EH (cell line): ENCODE data around the gene NTF3.

ENCODE experiments used
- DNase-seq: peaks from one replicate; pipeline ENCODE4 v3.0.0-alpha.2; 2015; ENCODE audit warnings: low read depth

The NTF3 gene

DNA sequence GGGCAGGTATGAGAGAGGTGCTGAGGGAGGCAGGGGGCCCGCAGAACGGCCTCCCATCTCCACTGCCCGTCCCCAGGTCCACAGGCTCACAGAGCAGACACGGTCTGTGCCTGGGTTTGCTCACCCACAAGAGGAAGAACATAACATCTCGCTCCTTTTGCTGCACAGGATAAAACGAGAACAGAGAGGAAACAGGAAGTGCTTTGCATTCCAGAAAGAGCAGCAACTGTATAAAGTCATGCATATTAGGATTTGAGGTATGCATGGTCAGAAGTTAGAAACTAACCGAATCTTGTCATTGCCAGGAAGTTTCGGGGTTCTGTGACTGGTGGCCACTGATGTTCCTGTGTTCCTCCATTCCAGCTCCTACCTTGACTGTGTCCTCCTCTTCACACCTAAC, 25.0 kb downstream of the NTF3 start:
- DNase-seq = peak; percentile 90

DNA sequence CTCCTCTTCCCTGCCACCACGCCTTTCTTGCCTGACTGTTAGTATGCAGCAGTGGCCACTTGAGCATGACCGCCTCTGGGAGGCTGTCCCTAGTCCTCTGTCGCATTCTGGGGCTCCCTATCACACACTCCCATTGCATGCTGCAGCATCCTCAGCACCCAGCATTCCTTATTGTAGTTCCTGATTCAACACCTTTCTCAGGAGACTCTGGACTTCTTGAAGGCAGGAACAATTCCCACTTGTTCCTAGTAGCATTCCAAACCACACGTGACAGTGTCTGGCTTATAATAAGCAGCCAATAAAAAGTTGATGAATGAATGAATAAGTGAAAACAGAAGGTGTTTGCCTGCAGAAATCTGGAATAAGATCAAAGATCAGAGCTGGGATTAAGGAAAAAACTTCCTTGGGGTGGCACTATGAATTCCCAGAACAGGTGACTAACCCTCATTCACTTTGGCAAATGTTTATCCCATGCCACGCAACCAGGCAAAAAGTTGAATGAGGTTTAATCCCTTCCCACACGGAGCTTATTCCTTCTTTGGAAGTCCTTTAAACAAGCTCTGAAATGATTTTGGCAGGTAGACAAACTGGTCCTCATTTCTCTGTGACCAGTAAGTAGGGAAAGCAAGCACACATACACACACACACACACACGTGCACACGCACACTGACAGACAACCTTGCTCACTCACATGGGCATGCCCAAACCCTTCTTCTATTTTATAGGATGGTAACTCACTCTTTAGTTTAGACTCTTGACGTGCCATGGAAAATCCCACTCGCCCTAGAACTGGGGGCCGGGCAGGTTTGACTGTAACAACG, 26.5 kb downstream of the NTF3 start:
- no peak for DNase-seq

GRCh38 chr12:5459051-5459782, 27.3 kb downstream of the NTF3 start:
- no peak for DNase-seq

DNA sequence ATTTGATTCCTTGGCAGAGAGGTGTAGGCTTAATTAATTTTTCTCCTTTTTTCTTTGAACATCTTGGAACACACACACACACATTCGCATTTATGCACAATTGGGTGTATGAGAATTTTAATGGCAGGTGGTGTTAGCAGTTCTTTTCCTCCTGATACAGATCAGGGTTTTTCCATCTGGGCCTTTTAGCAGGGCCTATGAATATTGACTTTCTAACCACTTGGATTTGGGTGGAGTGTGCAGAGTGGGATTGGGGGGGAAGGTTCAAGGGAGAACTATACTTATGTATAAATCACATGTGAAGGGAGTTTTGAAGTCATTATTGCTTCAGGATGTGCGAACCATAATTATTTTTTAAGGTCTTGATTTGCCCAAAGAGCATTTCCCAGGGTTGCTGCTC, 28.9 kb downstream of the NTF3 start:
- DNase-seq = no peak

DNA sequence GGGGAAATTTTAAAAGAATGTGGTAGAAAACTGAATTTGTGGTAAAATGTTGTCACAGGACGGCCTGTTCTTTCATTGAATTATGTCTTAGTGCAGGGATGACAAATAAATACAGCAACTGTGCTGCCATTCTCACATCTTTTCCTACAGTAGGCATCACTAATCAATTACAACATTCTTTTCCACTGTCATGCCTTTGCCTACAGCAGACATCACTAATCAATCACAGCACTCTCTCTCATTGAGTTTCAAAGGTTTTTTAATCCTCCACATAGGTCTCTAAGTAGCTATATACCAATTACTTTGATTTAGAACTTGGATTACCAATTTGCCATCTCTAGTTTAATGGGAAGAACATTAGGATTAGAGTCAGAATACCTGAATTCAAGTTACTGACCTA, 30.1 kb downstream of the NTF3 start:
- DNase-seq = no peak

DNA sequence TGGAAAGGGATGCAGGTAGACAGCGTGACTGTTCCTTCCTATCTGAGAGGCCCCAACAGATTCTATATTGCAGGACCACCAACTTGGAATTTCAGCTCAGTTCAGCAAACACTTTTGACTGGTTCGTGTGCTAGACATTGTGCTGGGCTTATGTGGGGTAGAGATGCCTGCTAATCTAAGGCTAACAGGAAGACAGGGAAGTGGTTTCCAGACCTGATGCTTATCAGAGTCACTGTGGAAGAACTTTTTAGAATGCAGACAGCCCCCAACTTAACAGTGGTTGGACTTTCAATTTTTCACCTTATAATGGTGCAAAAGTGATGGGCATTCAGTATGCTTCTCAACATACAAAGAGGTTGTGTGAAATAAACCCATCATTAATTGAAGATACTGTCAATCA, 32.2 kb downstream of the NTF3 start:
- DNase-seq = no peak

GRCh38 chr12:5465384-5465783, 33.5 kb downstream of the NTF3 start:
- DNase-seq = no peak

DNA sequence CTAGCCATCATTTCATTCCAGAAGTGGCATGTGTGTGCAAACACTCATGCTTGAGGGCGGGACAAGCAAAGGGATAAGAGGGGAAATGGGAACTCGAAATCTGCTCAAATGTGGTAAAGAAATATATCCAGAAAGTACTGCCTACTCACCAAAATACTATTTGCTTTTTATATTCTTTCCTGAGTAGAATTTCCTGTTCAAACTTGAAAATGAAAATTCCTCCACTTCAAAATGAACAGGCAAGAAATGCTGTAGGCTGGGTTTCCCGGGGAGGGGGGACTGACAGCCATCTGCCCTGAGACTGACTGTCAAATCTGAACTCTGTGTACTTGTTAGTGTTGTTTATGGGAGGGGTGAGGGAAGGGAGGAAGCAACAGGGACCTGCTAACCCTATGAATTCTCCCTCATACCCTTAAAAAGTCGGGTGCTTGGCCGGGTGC, 34.6 kb downstream of the NTF3 start:
- DNase-seq = peak; percentile 79

GRCh38 chr12:5467931-5468330, 36.0 kb downstream of the NTF3 start:
- peak; percentile 59 for DNase-seq

DNA sequence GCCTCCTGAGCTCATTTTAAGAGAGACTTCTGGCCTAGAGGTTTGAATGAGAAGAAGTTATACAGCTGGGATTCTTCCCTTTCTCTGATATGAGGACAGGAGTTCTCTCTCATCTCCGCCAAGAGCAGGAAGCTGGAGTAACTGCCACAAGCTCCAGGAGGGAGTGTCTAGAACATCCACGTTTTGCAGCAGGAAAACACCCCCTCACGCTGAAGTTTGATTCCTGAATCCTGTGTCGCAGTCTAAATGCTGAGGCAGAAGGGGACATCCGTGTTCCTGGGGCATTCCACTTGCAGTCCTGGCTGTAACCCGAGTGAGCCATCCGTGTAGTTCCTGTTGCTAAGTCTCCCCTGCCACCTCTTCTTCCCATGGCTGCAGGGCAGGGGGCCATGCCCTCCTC, 38.3 kb downstream of the NTF3 start:
- no peak for DNase-seq

DNA sequence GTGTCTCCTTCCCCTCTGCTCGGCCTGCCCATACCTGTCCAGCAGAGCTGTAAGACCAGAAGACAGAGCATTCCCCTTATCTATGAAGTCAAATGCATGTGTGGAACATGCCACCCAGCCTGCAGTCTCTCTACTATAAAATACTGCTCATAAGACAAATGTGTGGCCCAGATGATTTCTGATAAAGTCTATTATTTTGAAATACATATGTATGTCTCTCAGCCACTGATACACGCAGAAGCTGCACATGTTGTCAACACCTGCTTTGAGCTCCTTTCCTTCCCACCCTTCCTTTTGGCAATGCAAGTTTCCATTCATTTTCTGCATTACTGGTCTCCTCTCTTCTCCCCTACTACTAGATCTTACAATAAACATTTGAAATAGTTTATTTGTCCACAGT, 38.8 kb downstream of the NTF3 start:
- no peak for DNase-seq

- peak; percentile 63 for DNase-seq
Observed at GRCh38 chr12:5473076-5473782, 41.3 kb downstream of the NTF3 start.

- DNase-seq = no peak
Observed at GRCh38 chr12:5473783-5474116, 41.8 kb downstream of the NTF3 start.

DNA sequence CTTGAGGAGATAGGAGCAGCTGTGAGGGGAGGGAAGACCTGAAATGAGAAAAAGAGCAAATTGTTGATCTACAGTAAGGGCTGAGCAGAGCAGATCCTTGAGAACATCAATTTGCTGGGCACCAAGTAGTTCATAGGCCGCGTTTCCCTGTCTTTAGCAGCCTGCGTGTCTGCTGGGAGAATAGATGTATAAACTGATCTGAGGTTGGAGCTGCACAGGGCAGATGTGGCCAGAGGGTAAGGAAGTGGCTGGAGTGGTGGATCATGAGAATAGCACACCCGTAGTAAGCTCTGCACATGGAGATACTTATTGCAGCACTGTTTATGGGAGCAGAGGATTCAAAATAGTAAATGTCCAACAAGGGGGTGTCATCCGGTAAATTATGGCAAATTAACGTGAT, 44.4 kb downstream of the NTF3 start:
- no peak for DNase-seq

- DNase-seq = no peak
Observed at GRCh38 chr12:5478081-5478706, 46.3 kb downstream of the NTF3 start.

GRCh38 chr12:5479761-5480160, 47.9 kb downstream of the NTF3 start:
- DNase-seq = no peak

DNA sequence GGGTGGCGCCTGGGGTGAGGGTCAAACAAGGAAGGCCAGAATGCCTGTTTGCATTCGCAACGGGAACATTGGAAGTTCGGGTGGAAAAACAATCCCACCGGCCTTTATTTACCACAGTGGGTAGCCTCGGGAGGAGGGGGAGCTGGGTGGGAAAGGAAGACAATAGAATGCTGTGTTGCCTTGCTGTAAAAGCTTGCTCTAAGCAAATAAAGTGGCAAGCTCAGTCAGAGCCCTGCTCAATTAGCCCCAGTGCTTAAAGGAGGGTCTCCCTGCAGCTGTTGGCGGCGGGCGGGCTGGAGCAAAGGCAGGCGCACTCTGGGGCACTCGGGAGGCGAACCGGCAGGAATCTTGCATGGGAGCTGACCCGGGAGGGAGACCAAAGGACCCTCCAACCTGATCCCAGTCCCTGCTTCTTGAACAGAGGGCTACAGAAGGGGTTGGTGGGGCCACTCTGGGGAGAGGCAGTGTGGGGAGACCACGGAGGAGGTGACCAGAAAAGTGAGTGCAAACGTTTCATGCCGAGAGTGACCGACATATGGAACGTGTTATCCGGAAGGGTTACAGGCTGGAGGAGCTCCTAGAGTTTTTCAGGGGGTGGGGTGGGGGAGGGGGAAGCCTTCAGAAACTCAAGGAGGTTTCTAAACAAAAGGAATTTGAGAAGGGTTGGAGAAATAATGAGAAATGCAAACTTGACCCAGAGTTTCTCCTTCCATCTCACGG, 48.5 kb downstream of the NTF3 start:
- peak; percentile 46 for DNase-seq

DNA sequence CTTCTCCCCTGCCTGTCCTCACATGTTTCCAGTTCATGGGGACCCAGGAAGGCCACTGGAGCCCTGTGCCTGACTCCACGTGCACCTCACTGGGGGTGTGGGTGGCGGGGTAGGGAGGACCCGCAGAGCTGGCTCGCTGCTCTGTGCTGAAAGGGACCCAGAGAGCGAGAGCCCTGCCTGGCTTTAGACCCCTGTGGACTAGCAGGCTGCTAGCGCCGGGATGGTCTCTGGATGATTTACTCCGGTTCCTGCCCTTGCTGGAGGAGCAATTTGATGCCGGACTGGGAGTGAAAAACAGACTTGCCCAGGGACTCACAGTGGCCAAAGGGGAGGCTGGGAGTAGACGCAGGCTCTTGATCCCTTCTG, 49.0 kb downstream of the NTF3 start:
- DNase-seq = no peak

DNA sequence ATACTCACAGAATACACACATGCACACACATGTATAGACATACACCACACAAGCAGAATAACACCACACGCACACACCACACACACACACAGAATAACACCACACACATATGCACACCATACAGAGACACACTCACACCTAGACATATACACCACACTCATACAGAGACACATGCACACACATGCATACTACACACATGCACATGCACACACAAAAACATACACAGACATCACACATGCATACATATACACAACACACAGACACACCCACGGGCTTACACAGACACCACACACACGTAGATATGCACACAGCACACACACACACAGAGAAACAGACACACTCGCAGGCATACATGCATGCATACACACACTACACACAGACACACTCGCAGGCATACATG, 49.7 kb downstream of the NTF3 start:
- DNase-seq = no peak

DNA sequence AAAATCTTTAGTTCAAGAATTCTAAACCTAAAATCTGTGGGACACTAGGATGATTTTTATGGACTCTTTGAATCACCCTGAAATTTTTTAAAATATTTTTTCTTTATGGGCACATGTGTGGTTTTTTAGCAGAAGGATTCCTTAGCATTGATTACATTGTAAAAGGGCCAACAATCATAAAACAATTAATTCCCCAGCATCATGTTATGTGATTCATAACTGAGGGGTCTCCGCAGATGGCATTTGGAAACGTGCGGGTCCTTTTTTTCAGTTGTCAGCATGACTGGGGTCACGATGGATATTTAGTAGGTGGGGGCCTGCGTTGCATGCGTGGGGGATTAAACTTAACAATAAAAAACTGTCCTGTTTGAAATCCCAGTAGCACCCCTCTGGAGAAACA, 52.5 kb downstream of the NTF3 start:
- DNase-seq = no peak

DNA sequence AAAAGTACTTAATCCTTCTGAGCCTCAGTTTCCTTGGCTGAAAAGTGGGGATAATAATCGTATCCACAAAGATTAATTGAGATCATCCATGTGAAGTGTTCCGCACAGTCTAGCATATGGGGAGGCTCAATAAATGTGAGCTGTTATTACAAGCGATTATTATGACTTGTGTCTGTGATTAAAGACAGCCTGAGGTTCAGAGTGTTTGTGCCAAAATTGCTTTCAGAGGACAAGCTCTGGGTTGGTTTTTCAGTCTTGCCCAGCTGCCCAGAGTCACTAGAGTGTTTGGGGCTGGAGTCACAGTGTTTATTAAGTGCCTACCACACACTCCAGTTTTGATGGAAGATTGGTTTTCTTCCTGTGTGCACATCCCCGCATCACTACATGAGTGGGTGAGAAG, 53.5 kb downstream of the NTF3 start:
- no peak for DNase-seq

- DNase-seq = no peak
Observed at GRCh38 chr12:5487076-5487475, 55.2 kb downstream of the NTF3 start.
